ENCODE results near the gene FAM20C. TPM values are rescaled to one million over a fixed set of nuclear protein-coding genes. Genes with fewer than 3 reads are reported as not detected.

Gene FAM20C
- total RNA-seq, 1 experiment from 2014 or later: 62.6 TPM

DNA sequence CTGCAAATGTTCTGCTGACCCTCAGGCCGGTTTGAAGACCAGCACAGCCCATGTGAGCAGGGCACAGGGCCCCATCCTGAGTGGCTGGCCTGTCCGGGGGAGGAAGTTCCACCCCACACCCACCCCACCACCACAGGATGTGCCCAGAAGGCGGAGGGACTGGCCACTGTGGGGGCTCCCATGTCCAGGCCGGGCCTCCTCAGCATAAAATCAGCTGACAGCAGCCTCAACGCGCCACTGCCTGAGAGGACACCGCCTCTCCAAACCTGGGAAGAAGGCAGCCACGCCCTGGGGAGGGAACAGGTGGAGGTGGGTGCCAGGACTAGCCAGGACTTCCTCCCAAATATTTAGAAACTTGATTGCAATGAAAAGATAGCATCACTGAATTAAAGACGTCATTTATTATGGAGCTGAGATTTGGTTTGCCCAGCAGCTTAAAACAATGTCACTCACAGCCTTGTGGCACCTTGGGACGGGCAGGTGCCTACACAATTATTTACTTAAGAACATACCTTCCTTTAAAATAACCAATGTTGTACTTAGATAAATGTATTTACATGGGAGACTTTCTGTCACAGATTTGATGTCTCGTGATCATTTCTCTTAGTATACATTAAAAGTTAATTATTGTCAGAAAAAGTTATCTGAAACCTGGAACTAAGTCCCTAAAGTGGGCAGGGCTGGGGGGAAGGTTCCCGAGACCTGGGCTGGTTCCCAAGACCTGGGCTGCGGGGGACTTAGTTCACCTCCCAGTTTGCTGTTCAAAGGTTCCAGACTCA, 27.3 kb upstream of the FAM20C start:
- WGBS (ENCODE audit: extremely low coverage, insufficient read length, low lambda C conversion rate): no CpG with 5 or more reads among the region's 13 CpGs

More for the DNA sequence above, 27.3 kb upstream of the FAM20C start:
- Histone ChIP-seq H2AFZ (ENCODE audit: low read length) (no peak overlapping the region), H3K9me3 (ENCODE audit: control insufficient read depth, low read depth, low read length) (no peaks in the 10 kb centered on the region), H2BK20ac (ENCODE audit: low read depth, low read length, poor library complexity, severe bottlenecking) (no peak overlapping the region), H2BK15ac (ENCODE audit: low read depth, low read length) (no peak overlapping the region), H4K91ac (ENCODE audit: insufficient read length, low read depth, low read length) (no peak overlapping the region), H3K79me1 (ENCODE audit: insufficient read depth, low read depth, low read length, poor library complexity, severe bottlenecking) (no peaks in the 10 kb centered on the region), H2BK120ac (ENCODE audit: low read depth, low read length, poor library complexity, severe bottlenecking) (no peak overlapping the region), H3T11ph (ENCODE audit: low read length) (no peak overlapping the region), H3K27ac (ENCODE audit: insufficient read length, low read depth, low read length) (no peak overlapping the region), H2BK5ac (ENCODE audit: insufficient read length, low read length) (no peak overlapping the region), H4K20me1 (ENCODE audit: control insufficient read depth, insufficient read depth, insufficient read length) (no peaks in the 10 kb centered on the region), H3K56ac (ENCODE audit: insufficient read length, low read depth, low read length) (no peak overlapping the region), H3K27me3 (ENCODE audit: insufficient read depth, low read length) (no peaks in the 10 kb centered on the region), H3K18ac (ENCODE audit: insufficient read length, low read depth, low read length) (no peak overlapping the region), H3K4me1 (ENCODE audit: insufficient read depth, low read length) (no peaks in the 10 kb centered on the region), H3K14ac (ENCODE audit: insufficient read depth, low read length) (no peak overlapping the region), H2BK12ac (ENCODE audit: insufficient read length, low read depth, low read length) (no peak overlapping the region), H3K4me2 (ENCODE audit: insufficient read depth, insufficient read length, low read length) (no peak overlapping the region), H4K8ac (replicated peaks; ENCODE audit: insufficient read length, low read depth, low read length) (no peak overlapping the region), H3K79me2 (ENCODE audit: insufficient read depth, low read length) (no peaks in the 10 kb centered on the region), H4K5ac (ENCODE audit: insufficient read length, low read depth, low read length) (no peak overlapping the region), H3K9ac (ENCODE audit: extremely low read depth, insufficient read length, low read length) (no peak overlapping the region), H3K4ac (ENCODE audit: low read depth, low read length) (no peak overlapping the region), H3K23me2 (ENCODE audit: insufficient read length, low read depth, low read length, poor library complexity, severe bottlenecking) (no peaks in the 10 kb centered on the region), H2AK5ac (ENCODE audit: insufficient read length, low read length) (no peak overlapping the region), H3K23ac (ENCODE audit: insufficient read length, low read depth, low read length) (no peak overlapping the region)
- Mint-ChIP-seq H3K9me3 (peaks cover 0 to 3% of the 10 kb centered on the region in 2 experiments; a peak in 1 of 5 replicates), H3K4me1 (peaks cover 9 to 11% of the 10 kb centered on the region in 2 experiments), H3K27ac (no peak overlapping the region), H3K4me3 (no peak overlapping the region), H3K36me3 (ENCODE audit: insufficient read depth in 1 of 3, low read depth in 3 of 3) (no peaks in the 10 kb centered on the region; a peak in 1 of 7 replicates), H3K27me3 (ENCODE audit: low read depth) (peaks cover 21% of the 10 kb centered on the region)
- TF ChIP-seq CTCF (conservative IDR thresholded peaks at IDR 0.05): no peak
- DNase-seq: no peak
